ENCODE data around the gene RPL18A. TPM values are rescaled to one million over a fixed set of nuclear protein-coding genes. Genes with fewer than 3 reads are reported as not detected.

Gene RPL18A
- total and polyA plus RNA-seq, 2 of the 13 experiments (the other 11 are each of a cell fraction or from before 2014, with no cell fraction given) = 1,471 to 2,004 TPM

- no peak for TF ChIP-seq TRIM24 (CRISPR knock-in tag; IDR thresholded peaks at IDR 0.05)
- peak; percentile 43; the same call in 1 of the 2 replicates for TF ChIP-seq RXRB (CRISPR knock-in tag; IDR thresholded peaks at IDR 0.05; ENCODE audit: borderline replicate concordance)
- no peak for TF ChIP-seq GLI4 (CRISPR knock-in tag; IDR thresholded peaks at IDR 0.05; ENCODE audit: borderline replicate concordance)
- no peak for TF ChIP-seq ZNF580 (CRISPR knock-in tag; IDR thresholded peaks at IDR 0.05; ENCODE audit: borderline replicate concordance, low read depth)
- TF ChIP-seq CREM (IDR thresholded peaks at IDR 0.05) = no peak
- TF ChIP-seq CREM (CRISPR knock-in tag; IDR thresholded peaks at IDR 0.05) = no peak
- no peak for TF ChIP-seq KLF9 (CRISPR knock-in tag; IDR thresholded peaks at IDR 0.05; ENCODE audit: low read depth)
- 0 out of 2 replicates have a peak, but pooled peaks have one; percentile 34 for TF ChIP-seq AHR (CRISPR knock-in tag; IDR thresholded peaks at IDR 0.05)
- TF ChIP-seq NR0B2 (CRISPR knock-in tag; IDR thresholded peaks at IDR 0.05) = no peak
- TF ChIP-seq PBX2 (CRISPR knock-in tag; IDR thresholded peaks at IDR 0.05) = no peak
- no peak for TF ChIP-seq MLLT10 (CRISPR knock-in tag; IDR thresholded peaks at IDR 0.05)
- TF ChIP-seq NR2F1 (CRISPR knock-in tag; IDR thresholded peaks at IDR 0.05) = 0 out of 4 replicates have a peak, but pooled peaks of 1 of the 2 experiments have one; percentile 24
- TF ChIP-seq NFIC (IDR thresholded peaks at IDR 0.05; ENCODE audit: low read length) = no peak
- no peak for TF ChIP-seq SETDB1 (CRISPR knock-in tag; IDR thresholded peaks at IDR 0.05; ENCODE audit: borderline replicate concordance)
- no peak for TF ChIP-seq ZNF788 (CRISPR knock-in tag; IDR thresholded peaks at IDR 0.05; ENCODE audit: borderline replicate concordance)
- no peak for TF ChIP-seq ZNF569 (CRISPR knock-in tag; IDR thresholded peaks at IDR 0.05; ENCODE audit: borderline replicate concordance)
- TF ChIP-seq ZNF670 (CRISPR knock-in tag; IDR thresholded peaks at IDR 0.05; ENCODE audit: borderline replicate concordance) = no peak
- peak; percentile 30; the same call in 1 of the 2 replicates for TF ChIP-seq FOXK1 (CRISPR knock-in tag; IDR thresholded peaks at IDR 0.05; ENCODE audit: borderline replicate concordance, low read depth)
- TF ChIP-seq ZNF891 (CRISPR knock-in tag; IDR thresholded peaks at IDR 0.05) = no peak
- no peak for TF ChIP-seq ZNF431 (CRISPR knock-in tag; IDR thresholded peaks at IDR 0.05; ENCODE audit: borderline replicate concordance, low read depth)
- TF ChIP-seq ZNF589 (CRISPR knock-in tag; conservative IDR thresholded peaks at IDR 0.05) = no peak
- TF ChIP-seq ZNF768 (CRISPR knock-in tag; IDR thresholded peaks at IDR 0.05) = no peak
- 0 out of 2 replicates have a peak, but pooled peaks have one; percentile 26 for TF ChIP-seq ZNF790 (CRISPR knock-in tag; IDR thresholded peaks at IDR 0.05; ENCODE audit: borderline replicate concordance)
- no peak for TF ChIP-seq POLR2AphosphoS2 (IDR thresholded peaks at IDR 0.05; ENCODE audit: low read depth, low read length)
- TF ChIP-seq SNRNP70 (IDR thresholded peaks at IDR 0.05; ENCODE audit: low read depth, low read length) = no peak
- 0 out of 2 replicates have a peak, but pooled peaks have one; percentile 16 for TF ChIP-seq GATAD1 (CRISPR knock-in tag; IDR thresholded peaks at IDR 0.05)
- TF ChIP-seq ZFY (CRISPR knock-in tag; IDR thresholded peaks at IDR 0.05) = no peak
- TF ChIP-seq ZNF18 (CRISPR knock-in tag; IDR thresholded peaks at IDR 0.05; ENCODE audit: insufficient replicate concordance) = no peak
Observed at GRCh38 chr19:17889609-17890214, 30.0 kb downstream of the RPL18A start (continued).

All from HepG2 (cell line).